Activated naive CD8-positive, alpha-beta T cell treated with anti-CD3 and anti-CD28 coated beads, Interleukin-2, amount 10 ng/mL, durations not matched to agents 7 days and 5 days (primary cell): Measurements from ENCODE around the gene DIRAS3. TPM values are rescaled to one million over a fixed set of nuclear protein-coding genes. Genes with fewer than 3 reads are reported as not detected.
"Not testable (repeated sequence)": the region's sequence is repeated elsewhere in the genome, so short reads cannot be mapped to it uniquely, and the experiment has no call there.

Experiments used
- ATAC-seq: fragments of 150-1000 bp; cut with Tn5 transposase; one replicate; pipeline ENCODE4 v1.10.0; 2021; ENCODE audit warnings: low read depth, moderate library complexity
- POLR2A ChIA-PET: fragments of 350-600 bp; sonication (Branson Sonifier 250); formaldehyde crosslinking; loops from one replicate; lab custom pipeline; 2021; ENCODE audit warnings: antibody characterized with exemption; lab: Charles Lee
- DNase-seq: peaks from one replicate; pipeline ENCODE4 v3.0.0; 2021
- H3K27ac Mint-ChIP-seq: one replicate; pipeline ENCODE4 v1.8.0; 2022; ENCODE audit warnings: mild to moderate bottlenecking, mixed read lengths
- H3K27me3 Mint-ChIP-seq: one replicate; pipeline ENCODE4 v1.8.0; 2022; ENCODE audit warnings: mild to moderate bottlenecking, moderate library complexity, mixed read lengths
- H3K36me3 Mint-ChIP-seq: one replicate; pipeline ENCODE4 v1.8.0; 2021; ENCODE audit warnings: mild to moderate bottlenecking, mixed read lengths
- H3K4me1 Mint-ChIP-seq: one replicate; pipeline ENCODE4 v1.8.0; 2021; ENCODE audit warnings: mixed read lengths
- H3K4me3 Mint-ChIP-seq: one replicate; pipeline ENCODE4 v1.8.0; 2022; ENCODE audit warnings: mild to moderate bottlenecking, moderate library complexity, mixed read lengths
- H3K9me3 Mint-ChIP-seq: one replicate; pipeline ENCODE4 v1.8.0; 2021; ENCODE audit warnings: mixed read lengths
- total RNA-seq, 2 experiments: library from RNA; stranded (reverse); gene quantifications; one replicate each; pipeline ENCODE4 v1.2.3, GENCODE V29; 2021

The DIRAS3 gene
- total RNA-seq, 2 experiments from 2014 or later = not detected

GRCh38 chr1:68010543-68010942 is 39.9 kb downstream of the DIRAS3 start:
- no peak overlapping the region for H3K4me3 Mint-ChIP-seq
- POLR2A ChIA-PET = no interaction called here

GRCh38 chr1:68010090-68010489 is 40.3 kb downstream of the DIRAS3 start:
- no peak for ATAC-seq
- no peaks in the 10 kb centered on the region for H3K27me3 Mint-ChIP-seq
- H3K4me1 Mint-ChIP-seq = no peaks in the 10 kb centered on the region
- POLR2A ChIA-PET = no interaction called here
- no peaks in the 10 kb centered on the region for H3K36me3 Mint-ChIP-seq
- no peaks in the 10 kb centered on the region for H3K9me3 Mint-ChIP-seq
- no peak for DNase-seq
- H3K27ac Mint-ChIP-seq = no peak overlapping the region
- no peak overlapping the region for H3K4me3 Mint-ChIP-seq

More at GRCh38 chr1:68010543-68010942, 39.9 kb downstream of the DIRAS3 start:
- H3K4me1 Mint-ChIP-seq = no peaks in the 10 kb centered on the region
- no peaks in the 10 kb centered on the region for H3K36me3 Mint-ChIP-seq
- ATAC-seq (no peak), DNase-seq (no peak)
- H3K27me3 Mint-ChIP-seq = no peaks in the 10 kb centered on the region
- H3K9me3 Mint-ChIP-seq = no peaks in the 10 kb centered on the region
- no peak overlapping the region for H3K27ac Mint-ChIP-seq

GRCh38 chr1:68003626-68004025 is 46.8 kb downstream of the DIRAS3 start:
- H3K27ac Mint-ChIP-seq, DNase-seq, H3K4me3 Mint-ChIP-seq, H3K9me3 Mint-ChIP-seq, ATAC-seq, H3K36me3 Mint-ChIP-seq, POLR2A ChIA-PET, H3K4me1 Mint-ChIP-seq, H3K27me3 Mint-ChIP-seq: not testable (repeated sequence)

GRCh38 chr1:68000191-68000590 is 50.2 kb downstream of the DIRAS3 start:
- Mint-ChIP-seq H3K4me1 (no peaks in the 10 kb centered on the region), H3K9me3 (peaks cover 7% of the 10 kb centered on the region), H3K27ac (no peak overlapping the region), H3K27me3 (no peaks in the 10 kb centered on the region), H3K4me3 (no peak overlapping the region), H3K36me3 (no peaks in the 10 kb centered on the region)
- POLR2A ChIA-PET = no interaction called here
- DNase-seq = no peak
- no peak for ATAC-seq

- H3K4me1 Mint-ChIP-seq = no peaks in the 10 kb centered on the region
- peaks cover 8% of the 10 kb centered on the region for H3K9me3 Mint-ChIP-seq
- no peak overlapping the region for H3K4me3 Mint-ChIP-seq
- POLR2A ChIA-PET = no interaction called here
- DNase-seq (no peak), ATAC-seq (no peak)
- no peak overlapping the region for H3K27ac Mint-ChIP-seq
- no peaks in the 10 kb centered on the region for H3K36me3 Mint-ChIP-seq
- no peaks in the 10 kb centered on the region for H3K27me3 Mint-ChIP-seq
Measured at GRCh38 chr1:67997746-67998145, 52.7 kb downstream of the DIRAS3 start.

Other genes with a start within 250 kb of the DIRAS3 start
- gene GNG12, start 217.2 kb downstream of the DIRAS3 start, total RNA-seq = not detected
- not detected for gene WLS, start 181.9 kb upstream of the DIRAS3 start, total RNA-seq